Stimulated activated naive CD8-positive, alpha-beta T cell treated with anti-CD3 and anti-CD28 coated beads, Interleukin-15, Interleukin-2, amounts not matched to agents 100 ng/mL and 50 ng/mL, for 24 hours (primary cell): ENCODE data around the gene SLC35E1.

Experiments used
- H3K27ac Mint-ChIP-seq: one replicate; pipeline ENCODE4 v1.8.0; 2021; ENCODE audit warnings: mild to moderate bottlenecking, mixed read lengths
- H3K27me3 Mint-ChIP-seq: one replicate; pipeline ENCODE4 v1.8.0; 2021; ENCODE audit warnings: mixed read lengths
- H3K36me3 Mint-ChIP-seq: one replicate; pipeline ENCODE4 v1.8.0; 2021; ENCODE audit warnings: low read depth, mixed read lengths
- H3K4me1 Mint-ChIP-seq: one replicate; pipeline ENCODE4 v1.8.0; 2021; ENCODE audit warnings: low read depth, mixed read lengths
- H3K4me3 Mint-ChIP-seq: one replicate; pipeline ENCODE4 v1.8.0; 2021; ENCODE audit warnings: mild to moderate bottlenecking, mixed read lengths
- H3K9me3 Mint-ChIP-seq: one replicate; pipeline ENCODE4 v1.8.0; 2021; ENCODE audit warnings: mixed read lengths

Gene SLC35E1

GRCh38 chr19:16577531-16577985, 5.3 kb upstream of the SLC35E1 start:
- Mint-ChIP-seq H3K4me3 (no peak overlapping the region), H3K9me3 (no peaks in the 10 kb centered on the region), H3K27me3 (no peaks in the 10 kb centered on the region), H3K36me3 (peaks cover 25% of the 10 kb centered on the region), H3K27ac (no peak overlapping the region), H3K4me1 (peaks cover 61% of the 10 kb centered on the region)

DNA sequence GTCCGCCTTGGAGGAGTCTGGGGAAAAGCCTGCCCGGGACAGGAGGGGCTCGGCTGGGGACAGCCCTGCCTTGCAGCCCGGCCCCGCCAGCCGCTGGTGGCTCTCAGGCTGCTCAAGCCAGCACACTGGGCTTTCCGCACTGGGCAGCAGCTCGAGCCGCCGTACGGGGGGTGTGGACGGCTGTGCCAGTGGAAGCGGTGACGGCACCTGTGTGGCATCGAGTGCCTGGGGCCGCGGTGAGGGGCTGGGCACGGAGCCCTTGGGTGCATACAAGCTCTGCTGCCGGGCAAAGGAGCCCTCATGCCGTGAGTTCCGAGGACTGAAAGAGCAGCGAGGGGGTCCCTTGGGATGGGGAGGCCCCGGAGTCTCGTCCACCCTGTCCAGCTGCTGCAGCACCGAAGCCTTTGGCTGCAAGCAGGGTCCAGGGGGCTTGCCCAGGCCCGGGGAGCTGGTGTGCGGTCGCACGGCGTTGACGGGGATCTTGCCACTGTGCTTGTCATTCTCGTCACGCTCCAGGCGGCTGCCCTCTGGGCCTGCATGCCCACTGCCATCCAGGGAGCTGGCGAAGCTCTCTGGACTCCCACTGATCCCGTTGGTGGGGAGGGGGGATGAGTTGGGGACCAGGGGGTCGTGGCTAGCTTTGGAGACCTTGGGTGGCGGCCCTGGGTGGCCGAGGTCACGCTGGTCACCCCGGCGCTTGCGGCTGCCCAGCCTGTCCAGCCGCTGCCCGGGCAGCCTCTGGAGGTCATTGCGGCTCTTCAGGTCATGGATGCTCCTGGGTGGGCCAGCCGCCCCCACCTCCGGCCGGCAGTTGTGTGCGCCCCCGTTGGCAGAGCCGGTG, 4.7 kb upstream of the SLC35E1 start:
- Mint-ChIP-seq H3K36me3 (peaks cover 25% of the 10 kb centered on the region), H3K27me3 (no peaks in the 10 kb centered on the region), H3K27ac (no peak overlapping the region), H3K4me1 (peaks cover 62% of the 10 kb centered on the region), H3K4me3 (no peak overlapping the region), H3K9me3 (no peaks in the 10 kb centered on the region)

- Mint-ChIP-seq H3K4me1 (peaks cover 65% of the 10 kb centered on the region), H3K4me3 (no peak overlapping the region), H3K36me3 (peaks cover 25% of the 10 kb centered on the region), H3K9me3 (no peaks in the 10 kb centered on the region), H3K27me3 (no peaks in the 10 kb centered on the region), H3K27ac (peak overlapping the region; percentile 48)
These were observed 3.9 kb upstream of the SLC35E1 start for GRCh38 chr19:16575861-16576689.

DNA sequence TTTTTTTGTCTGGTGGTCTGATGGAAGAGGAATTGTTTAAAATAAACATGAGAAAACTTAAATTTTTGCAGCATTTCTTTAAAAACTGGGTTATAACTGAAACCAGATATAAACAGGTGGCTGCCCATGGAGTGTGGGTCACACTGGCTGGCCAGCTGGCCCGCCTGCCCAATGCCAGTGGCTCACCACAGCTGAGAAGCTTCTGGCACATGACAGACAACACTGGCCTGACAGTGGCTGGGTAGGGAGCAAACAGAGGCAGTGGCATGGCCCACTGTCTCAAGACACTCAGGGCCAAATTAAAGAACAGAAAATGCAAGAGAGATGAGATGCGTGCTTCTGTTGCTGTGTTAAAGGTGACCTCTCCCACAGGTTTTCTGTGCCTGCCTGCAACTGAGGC, 3.1 kb upstream of the SLC35E1 start:
- Mint-ChIP-seq H3K36me3 (peaks cover 29% of the 10 kb centered on the region), H3K9me3 (no peaks in the 10 kb centered on the region), H3K4me3 (peak overlapping the region; percentile 7), H3K27ac (peak overlapping the region; percentile 76), H3K4me1 (peaks cover 66% of the 10 kb centered on the region), H3K27me3 (no peaks in the 10 kb centered on the region)

DNA sequence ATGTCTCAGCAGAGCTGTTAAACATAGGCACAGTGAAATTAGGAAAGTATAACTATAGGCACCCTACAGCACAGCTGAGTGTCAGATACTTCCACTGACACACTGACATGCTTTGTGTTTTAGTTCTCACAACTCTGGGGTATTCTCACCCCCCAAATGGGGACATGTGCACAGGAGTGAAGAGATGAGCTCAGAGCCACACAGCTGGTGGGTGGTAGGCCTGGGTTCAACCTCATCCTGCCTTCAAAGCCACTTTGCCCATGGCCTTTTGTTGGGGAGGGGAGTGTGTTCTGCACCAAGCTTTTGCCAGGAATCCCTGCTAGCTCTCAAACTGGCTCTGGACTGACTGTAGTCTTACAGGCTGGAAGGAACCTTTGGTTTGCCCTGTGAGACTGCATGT, 1.7 kb upstream of the SLC35E1 start:
- Mint-ChIP-seq H3K9me3 (no peaks in the 10 kb centered on the region), H3K4me3 (peak overlapping the region; percentile 94), H3K36me3 (peaks cover 43% of the 10 kb centered on the region), H3K4me1 (peaks cover 57% of the 10 kb centered on the region), H3K27me3 (no peaks in the 10 kb centered on the region), H3K27ac (peak overlapping the region; percentile 72)

GRCh38 chr19:16573296-16573695, 1.1 kb upstream of the SLC35E1 start:
- peaks cover 42% of the 10 kb centered on the region for H3K36me3 Mint-ChIP-seq

DNA sequence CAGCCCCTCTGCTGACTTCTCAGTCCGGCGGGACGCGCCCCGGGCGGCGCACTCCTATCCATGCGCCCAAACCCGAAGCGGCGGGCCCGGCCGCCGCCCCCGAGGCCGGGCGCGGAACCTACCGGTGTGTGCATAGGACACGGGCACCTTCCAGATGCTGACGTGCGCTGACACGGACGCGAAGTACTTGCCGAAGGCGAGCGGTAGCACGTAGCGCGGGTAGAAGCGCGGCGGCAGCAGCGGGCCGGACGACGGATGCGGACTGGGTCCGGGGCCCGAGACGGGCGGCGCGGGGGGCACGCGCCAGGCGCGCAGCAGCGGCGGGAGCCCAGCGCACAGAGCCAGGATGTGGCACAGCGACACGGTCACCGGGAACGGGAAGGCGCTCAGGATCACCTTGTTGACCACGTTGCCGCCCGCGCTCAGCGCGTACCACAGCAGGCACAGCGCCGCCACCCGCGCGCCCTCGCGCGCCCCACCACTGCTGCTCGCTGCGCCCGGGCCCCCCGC, 338 bp downstream of the SLC35E1 start:
- Mint-ChIP-seq H3K27ac (peak overlapping the region; percentile 67), H3K27me3 (no peaks in the 10 kb centered on the region), H3K4me1 (peaks cover 55% of the 10 kb centered on the region), H3K9me3 (no peaks in the 10 kb centered on the region), H3K4me3 (peak overlapping the region; percentile 90), H3K36me3 (peaks cover 44% of the 10 kb centered on the region)

More at GRCh38 chr19:16573296-16573695, 1.1 kb upstream of the SLC35E1 start:
- H3K27me3 Mint-ChIP-seq = no peaks in the 10 kb centered on the region
- H3K27ac Mint-ChIP-seq = peak overlapping the region; percentile 93
- H3K4me1 Mint-ChIP-seq = peaks cover 54% of the 10 kb centered on the region
- H3K9me3 Mint-ChIP-seq = no peaks in the 10 kb centered on the region
- peak overlapping the region; percentile 94 for H3K4me3 Mint-ChIP-seq

- peaks cover 59% of the 10 kb centered on the region for H3K4me1 Mint-ChIP-seq
- peaks cover 50% of the 10 kb centered on the region for H3K36me3 Mint-ChIP-seq
- no peaks in the 10 kb centered on the region for H3K27me3 Mint-ChIP-seq
- no peaks in the 10 kb centered on the region for H3K9me3 Mint-ChIP-seq
- peak overlapping the region; percentile 90 for H3K4me3 Mint-ChIP-seq
- H3K27ac Mint-ChIP-seq = peak overlapping the region; percentile 67
These were observed 932 bp downstream of the SLC35E1 start for GRCh38 chr19:16571283-16571682.

DNA sequence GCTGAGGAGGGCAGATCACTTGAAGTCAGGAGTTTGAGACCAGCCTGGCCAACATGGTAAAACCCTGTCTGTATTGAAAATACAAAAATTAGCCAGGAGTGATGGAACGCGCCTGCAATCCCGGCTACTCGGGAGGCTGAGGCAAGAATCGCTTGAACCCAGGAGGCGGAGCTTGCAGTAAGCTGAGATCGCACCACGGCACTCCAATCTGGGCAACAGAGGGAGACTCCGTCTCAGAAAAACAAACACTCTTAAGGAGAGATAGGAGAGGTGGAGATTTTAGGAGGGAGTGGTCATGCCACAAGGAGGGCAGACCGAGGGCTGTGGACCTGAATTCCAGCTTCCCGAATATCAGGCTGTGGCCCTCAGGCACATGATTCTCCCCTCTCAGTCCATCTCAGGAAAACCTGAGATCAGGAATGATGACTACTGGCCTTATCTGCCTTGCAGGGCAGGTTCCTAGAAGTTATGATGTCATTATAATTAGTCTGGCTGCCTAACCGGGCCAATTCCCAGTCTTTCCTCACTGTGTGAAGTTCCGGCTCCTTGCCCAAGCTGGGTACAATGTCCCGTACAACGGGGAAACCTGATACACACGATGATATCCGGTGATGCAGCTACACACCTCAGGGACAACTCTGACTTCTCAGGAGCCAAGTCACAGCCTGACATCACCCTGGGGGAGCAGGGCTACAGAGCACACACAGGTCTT, 2.5 kb downstream of the SLC35E1 start:
- Mint-ChIP-seq H3K4me1 (peaks cover 59% of the 10 kb centered on the region), H3K27me3 (no peaks in the 10 kb centered on the region), H3K27ac (no peak overlapping the region), H3K9me3 (no peaks in the 10 kb centered on the region), H3K36me3 (peaks cover 51% of the 10 kb centered on the region), H3K4me3 (peak overlapping the region; percentile 90)

DNA sequence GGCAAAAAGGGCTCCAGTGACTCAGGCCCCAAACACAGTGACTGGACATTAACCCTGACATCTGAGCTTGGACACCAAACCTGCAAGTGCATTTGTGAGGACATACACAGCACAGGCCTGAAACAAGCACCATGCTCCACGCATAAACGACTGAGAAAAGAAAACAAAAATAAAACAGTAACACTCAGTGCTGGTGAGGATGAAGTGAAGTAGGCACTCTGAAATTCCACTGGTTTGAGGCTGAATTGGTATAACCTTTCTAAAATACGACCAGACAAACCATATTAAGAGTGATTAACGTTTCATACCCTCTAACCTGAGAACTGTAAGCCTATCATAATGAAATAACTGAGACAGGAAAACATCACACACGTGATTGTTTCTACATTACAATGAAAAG, 5.5 kb downstream of the SLC35E1 start:
- no peaks in the 10 kb centered on the region for H3K27me3 Mint-ChIP-seq
- peak overlapping the region; percentile 86 for H3K27ac Mint-ChIP-seq
- no peaks in the 10 kb centered on the region for H3K9me3 Mint-ChIP-seq
- H3K36me3 Mint-ChIP-seq = peaks cover 72% of the 10 kb centered on the region
- peaks cover 35% of the 10 kb centered on the region for H3K4me1 Mint-ChIP-seq
- peak overlapping the region; percentile 34 for H3K4me3 Mint-ChIP-seq

DNA sequence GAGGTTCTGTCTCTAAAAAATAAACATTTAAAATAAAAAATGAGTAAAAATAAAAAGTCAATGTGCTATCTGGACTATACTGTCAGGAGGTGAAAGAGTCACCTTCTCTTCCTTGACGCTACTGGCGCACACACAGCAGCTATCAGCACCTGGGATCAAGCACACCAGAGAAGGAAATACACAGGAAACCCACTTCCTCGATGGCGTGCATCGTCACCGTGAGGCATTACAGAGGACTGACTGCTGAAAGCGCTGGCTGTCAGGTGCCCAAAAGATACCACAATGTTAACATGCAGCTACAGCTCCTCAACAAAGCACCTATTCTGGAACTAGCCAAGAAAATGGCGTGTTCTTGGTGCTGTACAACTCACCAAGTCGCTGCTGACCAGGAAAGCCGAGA, 6.1 kb downstream of the SLC35E1 start:
- Mint-ChIP-seq H3K27me3 (no peaks in the 10 kb centered on the region), H3K4me1 (peaks cover 29% of the 10 kb centered on the region), H3K4me3 (peak overlapping the region; percentile 34), H3K27ac (peak overlapping the region; percentile 86), H3K36me3 (peaks cover 77% of the 10 kb centered on the region), H3K9me3 (no peaks in the 10 kb centered on the region)

GRCh38 chr19:16564842-16565241, 7.4 kb downstream of the SLC35E1 start:
- H3K27ac Mint-ChIP-seq = peak overlapping the region; percentile 49
- H3K27me3 Mint-ChIP-seq = no peaks in the 10 kb centered on the region
- no peak overlapping the region for H3K4me3 Mint-ChIP-seq
- H3K36me3 Mint-ChIP-seq = peaks cover 76% of the 10 kb centered on the region
- H3K4me1 Mint-ChIP-seq = peaks cover 18% of the 10 kb centered on the region
- H3K9me3 Mint-ChIP-seq = no peaks in the 10 kb centered on the region

DNA sequence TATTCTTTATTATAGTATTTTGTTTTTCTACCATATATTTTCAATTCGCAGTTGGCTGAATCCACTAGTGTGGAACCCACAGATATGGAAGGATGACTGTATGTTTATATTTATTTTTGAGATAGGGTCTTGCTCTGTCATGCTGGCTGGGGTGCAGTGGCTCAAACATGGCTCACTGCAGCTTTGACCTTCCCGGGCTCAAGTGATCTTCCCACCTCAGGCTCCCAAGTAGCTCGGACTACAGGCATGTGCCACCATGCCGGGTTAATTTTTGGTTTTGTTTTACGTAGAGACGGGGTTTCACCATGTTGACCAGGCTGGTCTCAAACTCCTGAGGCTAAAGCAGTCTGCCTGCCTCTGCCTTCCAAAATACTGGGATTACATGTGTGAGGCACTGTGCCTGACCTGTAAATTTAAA, 9.6 kb downstream of the SLC35E1 start:
- H3K9me3 Mint-ChIP-seq = no peaks in the 10 kb centered on the region
- H3K4me1 Mint-ChIP-seq = peaks cover 18% of the 10 kb centered on the region
- H3K36me3 Mint-ChIP-seq = peaks cover 69% of the 10 kb centered on the region
- H3K27me3 Mint-ChIP-seq = no peaks in the 10 kb centered on the region
- no peak overlapping the region for H3K27ac Mint-ChIP-seq
- H3K4me3 Mint-ChIP-seq = no peak overlapping the region

DNA sequence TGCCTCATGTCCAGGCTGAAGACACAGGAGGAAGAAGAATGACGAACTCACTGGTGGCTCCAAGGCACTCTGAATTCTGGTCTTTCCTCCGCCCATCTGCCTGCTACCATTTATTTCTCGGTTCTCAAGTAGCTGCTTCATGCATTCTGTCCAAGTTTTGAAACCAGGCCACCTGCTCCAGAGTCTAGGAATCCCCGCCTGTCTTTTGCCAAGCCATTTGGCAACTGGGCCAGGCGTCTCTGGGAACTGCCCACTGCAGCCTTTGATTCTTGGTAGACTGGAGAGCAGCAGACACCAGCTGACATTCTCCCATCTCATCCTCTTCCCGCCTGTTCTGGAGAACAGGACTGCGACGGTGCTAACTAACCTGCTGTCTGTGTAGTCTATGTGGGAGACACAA, 10.8 kb downstream of the SLC35E1 start:
- peaks cover 11% of the 10 kb centered on the region for H3K4me1 Mint-ChIP-seq
- H3K9me3 Mint-ChIP-seq = no peaks in the 10 kb centered on the region
- no peak overlapping the region for H3K4me3 Mint-ChIP-seq
- no peak overlapping the region for H3K27ac Mint-ChIP-seq
- peaks cover 60% of the 10 kb centered on the region for H3K36me3 Mint-ChIP-seq
- no peaks in the 10 kb centered on the region for H3K27me3 Mint-ChIP-seq
